ENCODE data around the gene LMOD2. TPM values are rescaled to one million over a fixed set of nuclear protein-coding genes. Genes with fewer than 3 reads are reported as not detected.

The LMOD2 gene
- total and polyA plus RNA-seq, 10 of the 15 experiments (the other 5 are each of a cell fraction or from before 2014, with no cell fraction given): not detected

GRCh38 chr7:123616223-123616622 is 39.4 kb upstream of the LMOD2 start:
- no peak overlapping the region for H3K9ac ChIP-seq (ENCODE audit: control insufficient read depth, insufficient read depth, low read length)
- in situ Hi-C loops (cut with MboI): no loop called here
- ATAC-seq (no peak), DNase-seq (ENCODE audit: low read depth, low spot score) (no peak), FAIRE-seq (no peak)
- no peaks in the 10 kb centered on the region for H3K36me3 ChIP-seq (ENCODE audit: control insufficient read depth in 2 of 2, insufficient read depth in 2 of 2, low read length in 1 of 2)
- ChIA-PET SMC1A (ENCODE audit: uncharacterized antibody, unreplicated experiment) (interaction anchor here (1.3 kb wide), 1 partner anchor 28 kb away, joined by 3 read pairs; no protein-coding TSS in a partner anchor), POLR2A (no interaction called here), RAD21 (ENCODE audit: unreplicated experiment) (no interaction called here), CTCF (interaction anchor here (2.8 kb wide), 1 partner anchor 9 kb away, joined by 16 read pairs; no protein-coding TSS in a partner anchor)
- H3K9me3 ChIP-seq (replicated peaks; ENCODE audit: control insufficient read depth, insufficient read depth, low read length): no peaks in the 10 kb centered on the region
- BruUV-seq (replicated peaks): no TSS peak
- no peaks in the 10 kb centered on the region for H3K79me2 ChIP-seq (ENCODE audit: control insufficient read depth, insufficient read depth, low read length)
- no peak overlapping the region for H3K27ac ChIP-seq (ENCODE audit: control insufficient read depth, insufficient read depth)
- TF ChIP-seq SIN3A (IDR thresholded peaks at IDR 0.05; ENCODE audit: low read depth, low read length) (no peak), RB1 (IDR thresholded peaks at IDR 0.05; ENCODE audit: borderline replicate concordance) (no peak), RUNX3 (IDR thresholded peaks at IDR 0.05; ENCODE audit: low read length) (no peak), ATF2 (IDR thresholded peaks at IDR 0.05; ENCODE audit: low read length) (no peak), HDAC2 (IDR thresholded peaks at IDR 0.05) (no peak), TAF1 (IDR thresholded peaks at IDR 0.05; ENCODE audit: borderline replicate concordance, low read depth, low read length) (no peak), ZNF274 (IDR thresholded peaks at IDR 0.05; ENCODE audit: insufficient read depth, insufficient read length) (no peak), SMAD5 (IDR thresholded peaks at IDR 0.05; ENCODE audit: low read depth) (no peak), PKNOX1 (IDR thresholded peaks at IDR 0.05) (no peak), SP1 (IDR thresholded peaks at IDR 0.05; ENCODE audit: low read depth, low read length) (no peak), PRDM15 (CRISPR knock-in tag; IDR thresholded peaks at IDR 0.05) (no peak), CBFB (IDR thresholded peaks at IDR 0.05; ENCODE audit: low read depth) (no peak), E2F8 (IDR thresholded peaks at IDR 0.05; ENCODE audit: low read depth, partially characterized antibody) (no peak), SKIL (IDR thresholded peaks at IDR 0.05; ENCODE audit: low read depth, poor library complexity, severe bottlenecking) (no peak)
- H4K20me1 ChIP-seq (ENCODE audit: control insufficient read depth, insufficient read depth): no peaks in the 10 kb centered on the region
- intact Hi-C loops (cut with micrococcal nuclease; ENCODE audit: unreplicated experiment): no loop called here
- no peaks in the 10 kb centered on the region for H3K4me1 ChIP-seq (ENCODE audit: control insufficient read depth, insufficient read depth, low read length)
- no peak overlapping the region for H3K4me3 ChIP-seq
- no peak overlapping the region for H3K4me2 ChIP-seq (ENCODE audit: control insufficient read depth, insufficient read depth)
- H2AFZ ChIP-seq (ENCODE audit: control insufficient read depth, low read depth, low read length): no peak overlapping the region
- H3K27me3 ChIP-seq (replicated peaks in 1 of 2; ENCODE audit: control insufficient read depth in 2 of 2, insufficient read depth in 2 of 2, low read length in 1 of 2): no peaks in the 10 kb centered on the region; a peak in 1 of 4 replicates

Measured in GM12878 (cell line).